GM19438 (cell line): ENCODE data around the gene RPA3.

Experiments used
- ATAC-seq: cut with Tn5 transposase; IDR thresholded peaks from one replicate; pipeline ENCODE4 v1.9.1; 2021; ENCODE audit warnings: low read depth; ENCODE audit not compliant: unreplicated experiment

Gene RPA3

GRCh38 chr7:7718492-7718891 is at the start of gene RPA3:
Gene RPA3 (minus strand): TSS chr7:7718607. CDS start chr7:7640418, 78,189 bp downstream.
- no peak for ATAC-seq

GRCh38 chr7:7766671-7767070 is 48.3 kb upstream of the RPA3 start:
- ATAC-seq = no peak

- peak; percentile 51 for ATAC-seq
Measured at GRCh38 chr7:7765422-7765821, 47.0 kb upstream of the RPA3 start.

DNA sequence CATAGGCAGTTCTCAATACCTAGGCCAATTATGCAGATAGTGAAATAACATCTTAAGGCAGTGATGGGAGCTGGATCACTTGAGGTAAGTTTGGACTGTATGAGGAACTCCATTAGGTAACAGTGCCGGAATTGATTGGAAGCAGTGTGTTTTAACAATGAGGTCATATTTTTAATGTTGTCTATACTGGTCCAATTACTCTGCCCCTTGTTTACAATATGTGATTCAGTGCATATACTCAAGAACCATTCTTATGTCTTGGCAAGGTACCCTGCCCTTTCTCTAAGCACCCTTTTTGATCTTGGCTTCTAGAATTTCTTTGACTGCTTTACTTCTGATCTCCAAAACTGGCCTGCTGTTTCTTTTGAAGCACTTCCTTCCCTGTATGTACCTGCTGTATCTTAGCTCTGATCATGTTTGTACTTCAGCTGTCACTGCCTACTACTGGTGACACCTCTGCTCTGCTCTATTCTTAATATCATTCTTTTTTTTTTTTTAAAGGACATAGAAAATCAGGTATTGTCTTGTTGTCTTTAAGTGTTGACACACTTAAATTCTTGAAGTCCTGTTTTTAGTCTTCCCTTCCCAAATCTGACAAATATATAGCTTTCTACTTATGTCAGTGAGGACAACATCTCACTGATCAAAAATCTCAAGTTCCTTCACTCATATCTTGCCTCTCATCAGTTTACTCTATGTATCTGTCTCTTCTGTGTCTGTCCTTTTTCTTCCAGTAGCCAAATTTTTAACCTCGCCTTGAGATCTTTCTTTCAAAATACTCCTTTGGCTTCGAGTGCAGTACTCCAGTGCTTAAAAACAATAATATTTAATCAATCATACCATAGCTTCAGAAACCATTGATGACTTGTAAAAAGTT is 46.4 kb upstream of the RPA3 start:
- no peak for ATAC-seq

- no peak for ATAC-seq
Measured at GRCh38 chr7:7761974-7762779, 43.8 kb upstream of the RPA3 start.

DNA sequence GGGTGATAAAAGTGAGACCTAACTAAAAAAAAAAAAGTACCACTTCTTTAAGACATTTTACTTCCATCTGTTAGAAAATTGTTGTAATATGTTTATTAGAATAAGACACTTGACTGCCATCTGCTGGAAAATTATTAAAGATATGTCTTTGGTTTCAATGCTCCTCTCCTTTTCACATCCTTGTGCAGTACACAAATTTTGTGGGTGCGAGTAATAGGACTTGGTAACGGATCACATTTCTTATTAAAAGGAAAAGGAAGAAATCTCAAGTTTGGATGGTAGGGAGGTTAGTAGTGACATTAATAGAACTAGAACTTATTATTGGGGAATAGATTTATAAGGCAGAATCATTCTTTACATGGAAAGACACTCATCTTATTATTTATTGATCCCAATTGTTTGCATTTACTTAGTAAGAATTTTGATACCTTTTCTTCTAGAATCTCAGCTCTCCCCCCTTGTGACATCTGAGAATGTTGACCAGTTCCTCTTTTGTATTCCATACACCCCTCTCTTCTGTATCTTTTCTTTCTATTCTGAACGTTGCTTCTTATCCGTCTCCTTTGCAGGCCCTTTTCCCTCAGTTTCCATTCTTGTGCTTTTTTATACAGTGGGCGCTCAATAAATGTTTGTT is 43.0 kb upstream of the RPA3 start:
- ATAC-seq = no peak

- no peak for ATAC-seq
Measured at GRCh38 chr7:7757576-7757975, 39.2 kb upstream of the RPA3 start.

DNA sequence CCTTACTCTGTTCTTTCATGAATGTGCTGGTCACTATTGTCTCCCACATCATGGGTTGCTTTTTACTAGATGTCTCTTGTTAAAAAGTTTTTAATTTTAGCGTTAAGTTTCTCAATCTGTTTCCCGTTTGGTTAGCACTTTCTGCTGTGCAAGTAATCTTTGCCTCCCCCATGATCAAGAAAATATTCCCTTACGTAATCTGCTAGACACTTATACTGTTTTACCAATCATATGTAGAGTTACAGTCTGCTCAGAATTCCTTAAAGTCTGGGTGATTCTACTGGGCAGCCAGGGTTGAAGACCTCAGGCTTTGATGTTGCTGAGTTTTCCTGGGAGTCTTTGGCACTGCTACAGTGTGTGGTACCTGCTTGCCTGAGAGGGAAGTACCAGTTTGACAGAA is 38.2 kb upstream of the RPA3 start:
- no peak for ATAC-seq

DNA sequence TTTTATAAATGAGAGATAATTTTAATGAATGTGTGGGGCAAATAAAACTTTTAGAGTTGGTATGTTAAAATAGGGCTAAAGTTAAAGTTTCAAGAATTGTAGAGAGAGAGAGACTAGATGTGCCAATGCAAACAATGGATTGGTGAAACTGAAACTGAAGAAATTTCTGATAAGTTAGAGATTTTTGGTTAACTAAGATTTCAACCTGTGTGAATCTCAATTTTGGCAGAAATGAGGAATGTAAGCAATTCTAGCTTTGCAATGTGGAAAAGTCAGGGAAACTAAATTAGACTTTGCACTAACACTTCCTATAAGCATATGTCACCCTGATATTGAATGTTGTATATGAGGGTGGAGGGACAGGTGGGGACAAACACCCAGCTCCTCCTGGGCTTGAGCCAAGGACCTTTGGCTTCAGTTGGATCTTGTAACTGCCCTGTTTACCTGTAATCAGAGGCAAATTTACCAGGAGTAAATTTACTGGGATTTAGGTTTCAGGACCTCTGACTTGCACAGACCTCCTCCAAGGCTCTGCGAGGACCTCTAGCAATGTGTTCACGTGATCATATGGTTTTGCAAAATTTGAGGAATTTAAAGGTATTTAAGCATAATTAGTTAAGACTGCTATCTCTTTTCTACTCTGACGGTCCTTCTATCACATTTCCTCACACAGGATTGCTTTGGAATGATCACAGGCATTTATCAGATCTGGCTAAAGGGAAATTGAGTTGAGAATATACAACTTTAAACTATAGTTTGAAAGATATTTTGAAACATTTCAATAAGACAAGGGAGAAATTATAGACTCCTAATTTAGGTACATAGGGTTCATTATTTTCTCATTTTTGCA is 33.1 kb upstream of the RPA3 start:
- no peak for ATAC-seq

DNA sequence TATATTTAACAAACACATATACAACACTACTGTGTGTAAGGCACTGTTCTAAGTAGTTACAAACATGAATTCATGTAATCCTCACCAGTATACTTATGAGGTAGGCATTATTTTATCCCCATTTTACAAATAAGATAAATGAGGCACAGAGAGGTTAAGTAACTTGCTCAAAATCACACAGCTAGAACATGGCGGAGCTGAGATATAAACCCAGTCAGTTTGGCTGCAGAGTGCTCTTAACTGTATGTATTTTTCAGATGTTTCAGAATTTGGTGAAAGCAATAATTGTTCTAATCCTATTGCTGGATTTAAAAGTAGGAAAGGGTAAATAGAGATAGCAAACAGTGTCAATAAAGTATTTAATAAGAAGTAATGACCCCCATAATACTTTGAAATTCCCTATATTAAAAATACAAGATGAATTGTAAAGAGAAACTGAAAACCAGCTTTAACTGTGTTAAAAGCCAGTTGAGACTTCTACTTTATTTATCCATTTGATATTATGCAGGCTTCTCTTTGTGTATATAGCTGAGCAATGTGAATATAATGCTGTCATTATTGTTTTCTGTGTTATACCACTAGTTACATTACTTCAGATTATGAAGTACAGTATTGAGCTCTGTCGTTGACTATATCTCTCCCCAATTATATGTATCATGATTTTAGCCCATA is 32.3 kb upstream of the RPA3 start:
- ATAC-seq = no peak

DNA sequence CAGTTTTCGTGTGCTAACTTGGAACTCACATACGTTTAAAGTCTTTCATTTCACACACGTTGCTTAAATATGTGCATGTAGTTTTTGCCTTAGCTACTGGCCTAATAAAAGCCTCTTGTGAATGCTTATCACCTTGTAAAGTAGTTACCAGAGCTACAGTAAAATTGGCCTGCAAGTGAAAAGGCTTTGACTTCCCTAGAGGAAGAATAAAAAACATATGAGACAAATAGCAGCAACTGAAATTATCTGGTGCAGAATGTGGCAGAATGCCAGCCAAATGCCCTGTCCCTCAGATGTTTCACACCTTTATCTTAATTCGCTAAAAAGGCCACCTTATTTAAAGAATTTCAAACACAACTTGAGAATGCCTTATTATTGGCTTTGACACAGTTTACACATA is 28.1 kb upstream of the RPA3 start:
- ATAC-seq = no peak

GRCh38 chr7:7745966-7746365 is 27.6 kb upstream of the RPA3 start:
- ATAC-seq = no peak

DNA sequence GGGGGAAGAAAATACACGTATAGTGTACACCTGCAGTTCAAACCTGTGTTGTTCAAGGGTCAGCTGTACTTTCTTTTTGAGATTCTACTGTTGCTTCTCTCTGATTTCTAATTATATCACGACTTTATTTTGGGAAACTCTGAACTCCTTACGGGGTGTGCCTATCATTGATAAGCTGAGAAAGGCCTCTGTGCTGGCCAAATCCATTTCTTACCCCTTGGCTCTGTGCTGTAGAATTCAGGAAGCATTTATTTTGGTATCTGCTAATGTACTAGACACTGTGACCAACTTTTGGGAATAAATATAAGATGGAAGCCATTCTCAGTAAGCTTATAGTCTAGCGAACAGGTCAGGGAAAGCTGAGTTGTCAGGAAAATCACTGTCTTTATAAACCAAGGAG is 26.9 kb upstream of the RPA3 start:
- no peak for ATAC-seq

DNA sequence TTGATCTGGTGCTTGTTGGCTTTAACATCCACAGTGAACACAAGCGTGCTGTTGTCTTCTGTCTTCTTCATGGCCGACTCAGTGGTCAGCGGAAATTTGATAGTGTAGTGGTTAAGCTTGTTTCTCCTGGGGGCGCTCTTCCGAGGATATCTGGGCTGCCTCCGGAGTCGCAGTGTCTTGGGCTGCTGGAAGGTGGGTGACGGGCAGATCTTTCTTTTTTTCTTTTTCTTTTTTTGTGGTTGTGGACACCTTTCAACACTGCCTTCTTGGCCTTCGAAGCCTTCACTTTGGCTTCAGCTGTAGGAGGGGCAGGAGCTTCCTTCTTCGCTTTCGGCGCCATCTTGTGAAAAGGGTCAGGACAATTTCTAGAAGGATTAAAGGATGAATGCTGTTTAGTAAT is 23.8 kb upstream of the RPA3 start:
- no peak for ATAC-seq

- ATAC-seq = no peak
Measured at GRCh38 chr7:7740037-7740355, 21.6 kb upstream of the RPA3 start.

DNA sequence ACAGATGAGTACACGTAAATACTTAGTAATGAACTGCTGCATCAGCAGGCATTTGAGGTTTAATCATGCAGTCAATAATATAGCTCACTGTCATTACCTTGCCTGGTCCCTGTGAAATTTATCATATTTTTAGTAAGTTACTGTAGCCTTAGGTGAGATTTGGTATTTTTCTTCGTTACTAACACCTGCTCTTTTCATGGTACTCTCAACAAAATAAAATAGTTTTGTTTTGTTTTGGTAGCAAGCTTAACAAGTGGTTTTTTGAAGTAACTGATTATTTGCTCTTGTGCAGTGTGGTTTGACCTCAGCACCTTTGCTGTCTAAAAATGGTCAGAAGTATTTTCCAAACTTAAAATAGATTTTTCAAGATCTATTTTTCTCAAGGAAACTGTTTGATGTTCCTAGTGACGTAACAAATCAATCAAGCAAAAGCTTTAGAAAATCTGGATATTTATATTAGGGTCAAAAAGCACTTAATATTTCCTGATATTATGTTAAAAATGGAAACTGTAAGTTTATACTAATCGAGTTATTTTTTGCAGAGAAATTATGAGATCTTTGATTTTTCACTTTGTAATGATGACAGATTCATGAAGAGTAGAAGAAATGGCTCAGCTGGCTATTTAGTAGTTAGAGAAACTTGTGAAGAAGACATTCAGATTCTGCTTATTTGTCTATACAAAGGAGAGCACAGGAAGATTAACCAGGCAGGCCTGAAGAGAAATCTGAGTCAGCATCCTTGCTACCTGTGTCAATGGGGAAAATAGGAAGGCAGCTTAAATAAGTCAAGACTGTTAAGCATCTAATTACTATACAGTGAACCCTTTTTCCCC is 21.0 kb upstream of the RPA3 start:
- ATAC-seq = no peak

DNA sequence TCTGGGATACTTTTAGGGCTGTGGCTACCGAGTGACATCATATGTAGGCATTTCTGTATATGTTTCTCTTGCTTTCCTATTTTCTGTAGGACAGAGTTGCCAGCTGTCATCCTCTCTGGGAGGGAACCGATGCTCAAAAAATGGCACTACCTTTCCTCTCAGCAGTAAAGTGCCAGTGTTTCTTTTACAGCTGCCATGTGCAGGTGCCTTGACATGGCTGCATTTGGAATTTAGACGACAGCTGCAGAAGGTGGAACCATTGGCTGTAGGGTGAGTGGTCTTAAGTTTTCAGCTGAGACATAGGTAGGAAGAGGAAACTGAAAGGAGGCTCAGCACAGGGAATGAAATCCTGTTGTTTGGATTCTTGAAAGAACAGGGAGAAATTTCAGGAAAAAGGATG is 20.2 kb upstream of the RPA3 start:
- no peak for ATAC-seq

DNA sequence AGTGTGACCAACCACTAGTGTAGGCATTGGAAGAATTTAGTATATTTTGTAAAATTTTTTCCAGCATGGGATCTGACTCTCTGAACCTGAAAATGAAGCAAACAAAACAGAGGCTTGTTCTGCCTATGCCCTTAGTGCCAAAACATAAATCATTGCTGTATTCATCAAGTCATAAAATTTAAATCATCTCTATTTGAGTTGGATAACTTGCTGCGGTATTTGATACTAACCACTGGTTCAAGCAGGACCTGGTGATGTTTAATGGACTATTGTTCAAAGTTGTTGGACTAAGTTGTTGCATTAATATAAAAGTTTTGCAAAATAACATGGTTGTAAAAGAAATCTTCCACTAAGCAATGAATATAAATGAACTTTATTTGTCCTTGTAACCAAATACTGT is 19.8 kb upstream of the RPA3 start:
- no peak for ATAC-seq

- ATAC-seq = no peak
Measured at GRCh38 chr7:7737674-7738073, 19.3 kb upstream of the RPA3 start.
